NCI-H526 treated with DMSO at 0.1 percent for 48 hours (cell line): ENCODE data around the gene P2RX3.
"Not testable (repeated sequence)": the region's sequence is repeated elsewhere in the genome, so short reads cannot be mapped to it uniquely, and the experiment has no call there.

ENCODE experiments used
- DNase-seq: peaks from one replicate; lab custom pipeline; 2025; lab: John Stamatoyannopoulos, UW

The P2RX3 gene

DNA sequence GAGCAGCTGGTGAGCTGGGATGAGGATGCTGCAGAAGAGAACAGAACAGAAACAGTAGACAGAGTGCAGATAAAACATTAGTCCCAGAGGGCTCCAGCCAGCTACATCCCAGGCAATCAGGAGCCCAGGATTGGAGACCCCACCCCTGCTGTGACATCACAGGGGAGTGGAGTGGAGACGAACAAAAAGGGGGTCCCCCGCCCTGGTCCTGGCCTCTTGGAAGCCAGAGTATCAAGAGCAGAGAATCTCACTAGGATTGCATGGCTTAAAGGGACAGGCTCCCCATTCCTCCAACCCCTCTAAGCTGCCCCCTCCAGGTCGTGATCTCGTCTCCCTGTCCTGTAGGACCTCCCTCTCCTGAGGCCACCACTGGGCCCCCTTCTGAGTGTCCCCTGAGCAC is at the start of gene P2RX3:
TSS of gene P2RX3 (plus strand) at position 211 of the 400 bp plus-strand sequence. CDS start 199 bp downstream, outside the sequence.
- no peak for DNase-seq

DNA sequence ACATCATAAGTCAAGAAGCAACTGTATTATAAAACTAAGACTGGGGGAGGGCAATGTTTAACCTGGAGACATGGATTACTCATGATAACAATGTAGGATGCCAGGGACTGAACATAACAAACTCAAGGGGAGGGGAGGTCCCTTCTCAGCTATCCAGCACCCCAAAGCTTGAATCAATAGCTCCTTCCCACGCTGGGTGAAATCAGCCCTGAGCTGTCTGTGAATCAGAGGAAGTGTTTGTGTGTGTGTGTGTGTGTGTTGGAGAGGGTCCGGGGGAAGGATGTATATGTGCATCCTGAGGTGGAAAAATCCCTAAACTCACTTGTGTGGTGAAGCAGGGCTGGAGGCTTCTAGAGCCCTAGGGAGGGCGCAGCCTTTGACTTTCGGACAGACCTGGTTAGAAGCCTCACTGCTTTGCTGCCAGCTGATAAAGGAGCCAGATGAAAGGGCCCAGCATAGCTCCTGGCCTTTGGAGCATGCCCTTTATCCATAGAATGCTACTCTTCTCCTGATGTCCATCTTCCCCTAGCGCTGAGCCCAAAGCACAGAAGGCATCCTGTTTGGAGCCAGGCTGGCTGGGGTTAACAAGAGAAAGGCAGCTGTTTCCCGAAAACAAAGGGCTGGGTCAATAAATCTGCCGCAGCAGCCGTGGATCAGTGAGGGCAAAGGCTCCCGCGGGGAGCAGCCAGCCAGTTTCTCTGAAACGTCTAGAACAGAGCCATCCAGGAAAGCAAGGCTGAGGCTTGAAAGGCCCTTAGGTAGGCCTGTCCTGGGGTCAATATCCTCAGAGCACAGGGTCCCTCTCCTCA is 49.2 kb upstream of the P2RX3 start:
- no peak for DNase-seq

DNA sequence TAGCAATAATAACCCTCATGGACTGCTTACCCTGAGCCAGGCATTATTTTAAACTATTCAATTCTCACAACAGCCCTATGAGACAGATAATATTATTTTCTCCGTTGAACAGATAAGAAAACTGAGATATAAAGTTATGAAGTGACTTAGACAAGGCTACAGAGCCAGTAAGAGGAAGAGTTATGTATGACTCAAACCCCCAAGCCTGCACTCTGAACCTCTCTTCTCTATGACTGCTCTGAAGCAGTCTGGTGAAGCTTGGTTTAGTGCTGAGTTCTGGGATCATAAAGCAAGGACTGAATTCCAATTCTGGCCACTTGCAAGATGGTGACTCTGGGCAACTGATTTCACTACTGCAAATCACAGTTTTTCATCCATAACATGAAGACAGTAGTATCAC is 47.9 kb upstream of the P2RX3 start:
- no peak for DNase-seq

DNA sequence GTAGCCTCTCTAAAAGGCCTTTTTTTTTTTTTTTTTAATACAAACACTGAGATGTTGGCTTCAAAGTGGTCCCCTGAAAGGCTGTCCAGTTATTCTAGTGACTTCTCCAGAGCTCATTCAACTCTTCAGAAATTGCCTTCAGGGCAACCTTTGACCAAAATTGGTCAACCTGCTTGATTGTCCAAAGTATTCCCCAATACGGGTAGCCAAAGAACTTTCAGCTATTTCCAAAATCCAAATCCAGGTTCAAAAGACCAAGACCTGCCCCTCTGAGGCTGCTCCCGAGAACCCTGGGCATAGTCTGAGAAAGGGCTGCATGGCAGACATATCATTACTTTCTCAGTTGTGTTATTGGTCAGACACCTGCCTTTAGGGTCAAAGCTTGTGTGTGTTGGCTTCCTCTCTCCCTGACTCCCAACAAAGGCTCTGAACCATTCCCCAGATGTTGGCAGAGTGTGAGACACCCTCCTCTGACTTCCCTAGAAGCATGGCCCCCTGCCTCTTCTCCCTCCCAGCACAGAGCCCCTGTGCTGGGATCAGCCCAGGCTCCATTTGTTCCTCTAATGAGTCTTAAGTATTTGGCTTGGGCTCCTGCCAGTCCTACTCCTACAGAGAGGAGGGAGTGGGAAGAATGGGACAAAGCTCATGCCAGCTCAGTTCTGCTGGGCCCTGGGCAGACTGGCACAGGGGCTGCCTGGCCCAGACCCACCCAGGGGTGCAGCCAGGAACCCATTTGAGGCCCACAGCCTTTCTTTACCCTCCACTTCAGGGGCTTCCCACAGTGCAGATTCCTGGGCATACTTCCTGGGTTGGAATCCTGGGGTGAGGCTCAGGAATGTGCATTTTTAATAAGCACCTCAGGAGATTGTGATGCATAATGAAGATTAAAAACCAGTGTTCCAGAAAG is 43.7 kb upstream of the P2RX3 start:
- no peak for DNase-seq

DNA sequence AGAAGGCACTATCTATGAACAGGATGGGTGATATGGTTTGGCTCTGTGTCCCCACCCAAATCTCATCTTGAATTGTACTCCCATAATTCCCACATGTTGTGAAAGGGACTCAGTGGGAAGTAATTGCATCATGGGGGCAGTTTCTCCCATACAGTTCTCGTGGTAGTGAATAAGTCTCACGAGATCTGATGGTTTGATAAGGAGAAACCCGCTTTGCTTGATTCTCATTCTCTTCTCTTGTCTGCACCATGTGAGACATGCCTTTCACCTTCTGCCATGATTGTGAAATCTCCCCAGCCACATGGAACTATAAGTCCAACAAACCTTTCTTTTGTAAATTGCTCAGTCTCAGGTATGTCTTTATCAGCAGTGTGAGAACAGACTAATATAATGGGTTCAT is 41.9 kb upstream of the P2RX3 start:
- DNase-seq = not testable (repeated sequence)

DNA sequence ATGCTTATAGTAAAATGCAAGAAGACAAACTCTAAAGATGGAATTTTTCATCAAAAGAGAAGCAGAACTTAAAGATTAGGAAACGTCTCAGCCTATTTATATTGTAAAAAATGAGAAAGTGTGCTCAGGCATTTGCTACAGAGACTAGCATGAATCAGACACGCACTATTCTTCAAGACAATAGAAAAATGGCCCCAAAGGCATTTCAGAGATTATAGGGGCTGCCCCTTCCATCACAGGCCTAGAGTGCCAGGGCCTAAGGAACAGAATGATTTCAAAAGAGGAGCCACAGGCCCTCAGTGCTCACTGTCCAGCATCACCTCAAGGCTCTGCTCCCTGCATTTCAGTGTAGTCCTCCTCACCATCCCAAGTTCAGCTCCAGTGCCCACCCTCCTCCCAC is 40.9 kb upstream of the P2RX3 start:
- no peak for DNase-seq

DNA sequence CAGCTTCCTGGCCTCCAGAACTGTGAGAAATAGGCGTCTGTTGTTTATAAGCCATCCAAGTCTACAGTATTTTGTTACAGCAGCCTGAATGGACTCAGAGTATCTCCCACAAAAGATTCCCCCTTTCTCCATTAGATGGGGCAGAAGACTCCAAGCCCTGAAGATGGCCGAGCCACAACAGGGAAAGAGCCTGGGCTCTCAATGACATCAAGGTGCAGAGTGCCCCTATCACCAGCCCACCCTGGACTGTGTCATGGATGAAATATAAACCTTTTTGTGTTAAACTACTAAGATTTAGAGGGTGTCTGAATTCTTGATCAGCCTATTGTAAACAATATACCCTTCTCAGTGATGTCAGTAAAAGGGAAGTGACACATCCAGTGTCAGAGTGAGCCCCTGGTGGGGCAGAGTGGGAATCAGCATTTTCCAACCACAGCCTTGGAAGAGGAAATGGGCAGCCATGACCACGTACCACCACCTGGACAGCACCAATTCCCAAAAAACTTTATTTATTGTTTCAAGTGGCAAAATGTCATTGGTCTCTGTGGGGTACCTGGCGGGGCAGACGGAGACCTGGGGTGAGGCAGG is 38.9 kb upstream of the P2RX3 start:
- DNase-seq = no peak

DNA sequence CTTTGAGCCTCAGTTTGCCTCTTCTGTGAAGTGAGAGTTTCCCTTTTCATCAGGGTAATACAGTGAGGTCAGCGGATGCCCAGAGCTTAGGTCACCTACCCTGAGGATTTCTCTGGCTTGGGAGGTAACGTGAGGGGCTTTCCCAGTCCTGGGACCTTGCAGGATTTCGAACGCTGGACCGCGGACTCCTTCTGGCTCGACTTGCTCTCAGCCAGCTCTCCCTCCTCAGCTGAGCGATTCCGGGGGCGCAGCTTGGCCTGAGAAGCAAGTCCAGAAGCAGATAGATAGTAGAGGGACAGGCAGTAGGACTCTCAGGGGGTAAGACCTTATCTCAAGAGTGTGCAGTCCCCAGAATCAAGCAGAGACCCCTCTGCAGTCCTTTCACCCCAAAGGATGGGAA is 37.4 kb upstream of the P2RX3 start:
- DNase-seq = no peak

DNA sequence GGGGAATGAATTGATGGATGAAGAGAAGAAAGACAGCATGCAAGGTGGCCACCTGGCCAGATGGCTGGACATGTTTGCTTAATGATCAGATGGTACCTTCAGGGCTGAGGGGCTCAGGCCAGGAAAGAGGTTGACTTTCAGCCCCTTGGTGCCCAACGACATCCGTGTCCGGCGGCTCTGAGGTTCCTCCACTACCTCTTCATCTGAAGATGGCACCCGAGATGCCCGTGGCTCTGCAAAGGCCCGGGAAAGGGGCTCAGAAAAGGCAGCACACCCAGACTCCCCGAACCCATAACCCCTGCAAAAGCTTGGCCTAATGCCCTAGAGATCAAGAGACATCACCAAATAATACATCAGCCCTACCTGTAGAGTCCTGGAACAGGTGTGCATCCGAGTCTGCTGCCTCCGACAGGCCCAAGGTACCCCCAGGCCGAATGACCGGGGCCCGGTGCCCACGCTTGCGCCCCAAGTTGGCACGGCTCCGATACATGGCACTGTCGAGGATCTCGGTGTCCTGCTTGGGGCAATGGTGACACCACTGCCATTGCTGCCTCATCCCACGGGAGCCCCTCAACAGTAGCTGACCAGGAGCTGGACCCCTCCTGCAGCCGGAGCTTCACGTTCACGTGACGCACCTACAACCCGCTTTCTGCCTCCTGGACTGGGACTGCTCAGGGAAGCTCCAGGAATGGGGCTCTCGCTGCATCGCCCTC is 36.3 kb upstream of the P2RX3 start:
- no peak for DNase-seq

DNA sequence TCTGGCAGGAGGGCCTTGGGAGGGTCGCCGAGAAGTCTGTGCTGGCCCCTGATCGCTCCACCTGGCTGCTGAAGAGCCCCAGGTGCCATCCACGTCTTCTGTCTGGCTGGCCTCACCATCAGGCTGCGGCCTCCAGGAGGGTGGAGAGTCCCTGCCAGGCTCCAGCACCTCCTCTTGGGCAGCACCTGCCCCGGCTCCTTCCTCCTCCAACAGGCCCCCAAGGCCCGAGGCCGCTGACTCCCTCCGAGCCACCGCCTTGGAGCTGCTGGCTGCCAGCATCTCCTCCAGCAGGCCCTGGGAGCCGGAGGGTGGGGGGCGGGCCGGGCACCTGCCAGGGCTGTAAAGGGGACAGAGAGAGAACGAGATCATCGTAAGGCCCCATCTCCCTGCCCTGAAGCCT is 35.7 kb upstream of the P2RX3 start:
- DNase-seq = no peak

DNA sequence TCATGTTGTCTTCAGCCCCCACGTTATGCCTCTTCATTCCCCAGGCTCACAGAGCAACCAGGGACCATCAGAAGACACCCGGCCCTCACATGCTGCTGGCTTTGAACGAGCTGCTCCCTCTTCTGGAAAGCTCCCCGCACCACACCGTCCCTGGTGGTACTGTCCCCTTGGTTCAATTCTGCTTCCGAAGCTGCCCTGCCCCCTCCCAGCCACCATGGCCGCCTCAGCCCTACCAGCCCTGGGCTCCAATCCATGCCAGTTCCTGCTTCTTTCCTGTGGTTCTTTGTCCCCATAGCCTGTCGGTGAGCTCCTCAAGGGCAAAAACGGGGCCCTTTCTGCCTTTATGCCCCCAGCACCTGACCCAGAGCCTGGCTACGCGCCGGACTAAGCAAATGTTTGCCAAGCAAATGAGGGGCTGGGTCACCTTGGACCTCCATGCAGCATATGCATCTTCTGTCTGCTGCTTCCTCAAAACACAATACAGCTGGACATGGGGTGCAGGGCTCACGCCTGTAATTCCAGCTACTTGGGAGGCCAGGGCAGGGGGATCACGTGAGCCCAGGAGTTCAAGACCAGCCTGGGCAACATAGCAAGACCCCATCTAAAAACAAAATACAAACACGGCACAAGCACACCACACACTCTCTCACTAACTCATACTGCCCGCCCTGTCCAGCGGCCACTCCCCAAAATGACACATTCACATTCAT is 34.7 kb upstream of the P2RX3 start:
- no peak for DNase-seq

DNA sequence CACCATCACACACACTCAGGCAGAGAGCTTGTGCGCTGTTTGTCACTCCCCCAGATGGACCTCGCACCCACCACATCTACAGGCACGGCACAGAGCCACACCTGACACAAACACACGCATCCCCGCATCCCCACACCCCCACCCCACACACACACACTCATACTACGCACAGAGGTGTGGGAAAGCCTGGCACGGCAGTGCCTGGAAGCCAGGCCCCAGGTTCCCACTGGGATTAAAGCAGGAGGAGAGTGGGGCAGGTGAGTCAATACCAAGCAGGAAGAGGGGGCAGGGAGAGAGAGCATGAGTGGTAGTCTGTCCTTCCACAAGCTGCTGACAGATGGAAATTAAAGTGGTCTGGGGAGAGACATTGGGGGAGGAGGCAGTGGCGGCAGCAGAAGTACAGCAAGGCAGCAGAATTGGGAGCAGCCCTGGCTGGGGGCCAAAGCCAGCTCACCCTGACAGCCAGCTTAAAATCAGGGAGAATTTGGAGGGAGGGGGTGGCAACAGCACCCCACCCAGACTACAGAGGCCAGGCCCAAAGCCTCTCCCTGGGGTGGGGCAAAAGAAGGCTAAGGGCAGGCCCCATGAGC is 34.1 kb upstream of the P2RX3 start:
- DNase-seq = no peak

DNA sequence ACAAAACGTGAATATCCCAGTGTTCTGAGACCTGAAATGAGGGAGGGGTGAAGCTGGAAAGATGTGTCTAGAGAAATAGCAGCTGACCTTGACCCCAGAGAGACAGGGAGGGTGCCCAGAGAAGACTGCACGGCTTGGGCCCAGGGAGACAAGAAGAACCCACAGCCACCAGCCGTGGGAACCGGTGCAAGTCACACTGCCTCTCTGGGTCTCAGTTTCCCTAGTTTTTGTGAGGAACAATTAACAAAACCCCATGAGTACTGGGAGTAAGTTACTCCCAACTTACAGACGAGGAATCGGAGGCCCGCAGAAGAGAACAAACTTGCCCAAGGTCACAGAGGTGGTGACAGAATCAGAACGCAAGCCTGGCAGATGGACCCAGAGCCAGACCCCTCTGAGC is 32.6 kb upstream of the P2RX3 start:
- no peak for DNase-seq

DNA sequence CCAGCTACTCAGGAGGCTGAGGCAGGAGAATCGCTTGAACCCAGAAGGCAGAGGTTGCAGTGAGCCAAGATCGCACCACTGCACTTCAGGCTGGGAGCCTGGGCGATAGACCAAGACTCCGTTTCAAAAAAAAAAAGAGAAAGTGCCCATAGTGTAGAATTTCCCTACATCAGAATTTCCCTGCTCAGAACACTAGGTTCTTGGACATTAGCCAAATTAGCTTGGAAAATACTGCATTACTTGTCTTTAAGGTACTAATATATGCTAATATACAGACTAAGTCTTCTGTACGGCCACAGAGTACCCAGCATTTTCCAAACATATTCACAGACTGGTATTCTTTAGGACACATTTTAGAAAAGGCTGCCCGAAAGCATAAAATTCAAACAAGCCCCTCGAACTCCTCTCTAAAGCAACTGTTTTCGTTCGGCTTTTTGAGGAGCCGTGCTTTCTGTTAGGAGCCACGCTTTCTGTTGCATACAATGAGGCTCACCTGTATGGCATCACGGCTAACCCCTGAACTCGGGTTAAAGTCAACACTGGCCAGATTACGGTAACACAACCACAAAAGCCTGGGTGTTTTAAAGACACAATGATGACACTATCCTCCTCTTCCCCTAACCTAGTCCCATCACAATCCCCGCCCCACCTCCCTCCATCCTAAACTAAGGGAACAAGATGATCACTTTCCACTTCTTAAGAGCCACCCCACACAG is 31.8 kb upstream of the P2RX3 start:
- no peak for DNase-seq

DNA sequence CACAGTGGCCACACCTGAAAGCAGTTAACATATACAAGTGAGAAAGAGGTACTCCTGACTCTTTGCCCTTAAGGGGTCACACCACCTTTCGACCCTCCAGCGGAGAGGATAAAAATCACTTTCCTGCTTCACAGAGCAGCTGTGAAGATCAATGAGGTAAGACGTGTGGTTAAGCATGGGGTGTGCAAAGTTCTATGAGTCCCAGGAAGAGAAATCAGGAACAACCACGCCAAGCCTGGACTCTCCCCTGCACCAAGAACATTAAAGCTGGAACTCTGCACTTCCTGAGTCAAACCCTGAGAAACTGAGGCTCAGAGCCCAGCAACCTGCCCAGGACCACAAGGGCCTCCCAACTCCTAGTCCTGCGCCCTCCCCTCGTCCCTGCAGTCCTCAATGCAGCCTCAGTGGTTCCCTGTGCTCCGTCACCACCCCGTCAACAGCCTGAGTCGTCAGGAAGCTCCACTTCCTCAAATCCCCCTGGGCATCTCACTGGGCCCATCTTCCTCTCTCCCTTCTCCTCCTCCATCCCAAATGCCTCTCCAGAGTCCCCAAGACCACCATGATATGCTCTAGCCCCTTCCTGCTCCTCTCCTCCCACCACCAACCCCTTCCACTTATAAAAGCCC is 31.1 kb upstream of the P2RX3 start:
- DNase-seq = no peak

DNA sequence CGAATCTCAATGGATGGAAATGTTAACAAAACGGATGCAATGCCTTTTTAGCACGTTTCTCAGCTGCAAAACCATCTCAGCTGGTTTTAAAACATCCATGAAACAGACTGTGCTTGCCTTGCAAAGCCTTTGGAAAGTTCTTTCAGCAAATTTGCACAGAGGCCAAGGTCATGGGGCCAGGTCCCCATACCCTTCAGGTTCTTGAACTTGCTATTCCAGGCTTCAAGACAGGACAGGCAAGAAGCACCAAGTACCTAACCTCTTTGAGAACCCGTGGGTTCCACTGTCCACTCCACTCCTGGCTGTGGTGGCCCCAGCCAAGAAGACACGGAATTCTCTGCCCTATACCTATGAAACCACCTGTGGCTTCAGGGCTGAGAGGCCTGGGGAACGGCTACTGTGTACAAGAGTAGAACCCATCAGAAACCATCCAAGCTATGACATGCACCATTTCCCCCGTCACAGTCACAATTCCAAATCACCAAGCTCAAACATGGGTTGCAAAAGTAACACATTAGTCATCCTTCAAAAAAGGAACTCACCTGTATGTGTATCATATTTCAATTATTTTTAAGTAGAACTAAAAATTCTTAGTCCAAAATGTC is 30.4 kb upstream of the P2RX3 start:
- no peak for DNase-seq

DNA sequence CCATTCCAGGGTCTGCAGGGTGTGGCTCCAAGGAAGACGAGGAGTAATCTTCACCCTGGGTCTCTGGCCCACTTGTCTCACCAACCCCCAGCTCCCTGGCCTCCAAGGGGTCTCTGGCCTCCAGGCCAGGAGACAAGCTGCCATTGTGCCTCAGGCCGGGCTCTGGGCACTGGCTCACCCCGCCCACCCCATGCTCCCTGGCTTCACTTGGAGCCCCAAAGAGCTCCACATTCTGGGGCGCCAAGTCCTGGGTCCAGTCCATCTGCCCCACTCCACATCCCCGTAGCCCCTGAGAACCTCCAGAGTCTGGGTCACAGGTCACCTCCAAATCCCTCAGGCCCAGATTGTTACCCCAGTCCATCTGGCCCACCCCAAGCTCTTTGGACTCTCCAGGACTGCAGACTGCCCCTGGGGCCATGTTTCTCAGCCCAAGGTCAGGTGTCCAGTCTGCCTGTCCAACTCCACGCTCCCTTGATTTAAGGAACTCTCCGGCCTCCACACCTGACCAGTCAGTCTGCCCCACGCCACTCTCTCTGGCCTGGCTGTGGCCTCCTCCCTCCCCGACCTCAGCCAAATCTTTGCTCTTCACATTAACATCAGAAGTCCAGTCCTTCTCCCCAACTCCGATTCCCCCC is 29.6 kb upstream of the P2RX3 start:
- no peak for DNase-seq

DNA sequence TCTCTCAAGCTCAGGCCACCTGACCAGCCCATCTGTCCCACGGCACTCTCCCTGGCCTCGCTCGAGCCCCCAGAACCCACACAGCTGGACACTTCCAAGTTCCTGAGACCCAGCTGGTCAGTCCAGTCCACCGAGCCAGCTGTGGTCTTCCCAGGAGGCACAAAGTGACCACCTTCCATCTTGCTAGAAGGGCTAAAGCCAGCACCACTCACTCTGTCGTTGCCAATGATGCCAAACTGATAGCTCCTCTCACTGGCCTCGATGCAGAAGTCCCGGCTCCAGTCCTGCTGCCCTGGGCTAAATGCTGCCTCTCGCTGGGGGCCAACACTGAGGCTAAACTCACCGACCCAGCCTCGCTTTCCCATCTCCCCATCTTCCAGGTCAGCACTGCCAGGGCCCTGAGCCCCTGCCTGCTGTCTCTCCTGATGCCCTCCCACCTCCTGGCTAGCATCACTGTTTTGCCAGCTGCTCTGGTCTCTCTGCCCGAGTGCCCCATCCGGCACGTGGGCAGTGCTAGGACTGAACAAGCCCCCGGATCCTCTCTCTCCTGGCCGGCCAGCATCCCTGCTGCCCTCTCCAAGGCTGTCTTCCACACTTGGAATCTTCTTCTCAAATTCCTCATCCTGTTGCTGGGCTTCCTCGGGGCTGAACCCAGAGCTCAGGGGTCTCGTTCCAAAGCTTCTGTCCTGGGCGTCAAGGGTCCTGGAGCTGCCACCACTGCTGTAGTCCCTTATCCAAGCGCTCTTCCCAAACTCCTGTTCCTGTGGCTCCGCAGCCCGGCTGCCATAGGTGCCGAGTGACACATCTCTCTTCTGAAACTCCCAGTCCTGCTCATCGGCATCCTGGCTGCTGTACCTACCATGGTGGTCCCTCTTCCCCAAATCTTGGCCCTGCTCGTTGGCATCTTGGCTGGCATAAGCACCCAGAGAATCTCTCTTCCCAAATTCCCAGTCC is 28.8 kb upstream of the P2RX3 start:
- no peak for DNase-seq
